Adrenal gland (tissue), 12 donors: ENCODE measurements around the gene CDK5RAP2. TPM values are rescaled to one million over a fixed set of nuclear protein-coding genes. Genes with fewer than 3 reads are reported as not detected.
A peak's percentile ranks its signal among the peaks of the same experiment; 100 is the strongest.

Experiments
- DNase-seq, 7 donors: peaks; one replicate each; pipeline ENCODE4 v3.0.0-alpha.2; 2019 to 2020
- H3K27ac ChIP-seq, 5 donors: fragments of 200-600 bp; sonication (generic) in 4 of 5; 1 replicate in 3 of 5; 2 replicates in 2 of 5; pipeline versions ENCODE4 v1.5.1 to v1.8.0; 2016 to 2020; ENCODE audit warnings: mild to moderate bottlenecking in 1 of 5
- H3K27me3 ChIP-seq: fragments of 200-600 bp; 2 replicates; pipeline ENCODE4 v1.8.0; 2021
- H3K36me3 ChIP-seq, 2 donors: fragments of 200-600 bp; replicated peaks in 1 of 2; 1 replicate in 1 of 2; 2 replicates in 1 of 2; pipeline versions ENCODE4 v1.5.1 to v1.8.0; 2018 to 2022
- H3K4me1 ChIP-seq, 2 donors: fragments of 200-600 bp; replicated peaks in 1 of 2; 1 replicate in 1 of 2; 2 replicates in 1 of 2; pipeline versions ENCODE4 v1.5.1 to v1.8.0; 2018 to 2021
- H3K4me3 ChIP-seq, 4 donors: fragments of 200-600 bp; sonication (generic) in 3 of 4; one replicate each; pipeline ENCODE4 v1.5.1; 2016 to 2018
- H3K9me3 ChIP-seq, 3 donors: fragments of 200-600 bp; sonication (generic) in 1 of 3; replicated peaks in 1 of 3; 1 replicate in 2 of 3; 2 replicates in 1 of 3; pipeline versions ENCODE4 v1.5.1 to v1.8.0; 2016 to 2021
- CTCF ChIP-seq, 6 experiments: fragments of 450-650 bp in 4 of 6; fragments of 200-600 bp in 2 of 6; sonication (generic) in 1 of 6; IDR thresholded peaks; 1 replicate in 5 of 6; 2 replicates in 1 of 6; pipeline versions ENCODE4 v1.5.1 to v1.8.0; 2016 to 2021; ENCODE audit warnings: antibody characterized with exemption in 6 of 6, mild to moderate bottlenecking in 2 of 6, moderate library complexity in 1 of 6
- POLR2A ChIP-seq, 2 donors: fragments of 450-650 bp; IDR thresholded peaks; one replicate each; pipeline ENCODE4 v1.6.1; 2017; ENCODE audit warnings: antibody characterized with exemption in 2 of 2, mild to moderate bottlenecking in 2 of 2, moderate library complexity in 1 of 2
- WGBS, 4 donors: extraction: QIAGEN DNeasy Blood & Tissue Kit in 2 of 4; methylation state at CpG; one replicate each; pipeline versions ENCODE4 v1.1.5 to v1.1.7; 2013 to 2017; 5-methylcytosine and 5-hydroxymethylcytosine counted together
- intact Hi-C, 2 donors: fragments of 100-400 bp; cut with DNase I; formaldehyde crosslinking; loops; one replicate each; pipeline versions ENCODE4 v1.14.1 to v1.15.0; 2022 to 2023
- polyA plus RNA-seq, 3 donors: library from polyadenylated mRNA; stranded (reverse); fragments of 200-250 nt in 2 of 3; fragments of 350-450 nt in 1 of 3; fragmentation: Illumina TruSeq in 1 of 3; extraction: RNeasy Lipid Tissue Mini Kit (QIAGEN cat#74804) in 1 of 3; gene quantifications; one replicate each; pipeline ENCODE4 v1.2.3, GENCODE V29; 2013 to 2014
- total RNA-seq, 9 donors: library from RNA; depleted of rRNA in 4 of 9; stranded (reverse); fragments of >200 nt in 4 of 9; fragments of 120-200 nt in 1 of 9; fragmentation: NEBNext Ultra II Directional in 1 of 9; extraction: Animal tissue kit (Norgen Biotek cat#: 25700) in 1 of 9; gene quantifications; one replicate each; pipeline versions ENCODE4 v1.1.0 to v1.2.4, GENCODE V29; 2013 to 2023
- donor health status: healthy with polysubstance abuse.
- donor health status: Bipolar disorder and iron deficiency.
- donor health status: DM: yes; HTN: yes; CAD: no.
- donor health status: DM: no; HTN: no; CAD: no.
- donor health status: DM: no; HTN: no; CAD: no.
- donor health status: DM: yes; HTN: yes; CAD: no.

The CDK5RAP2 gene
- total and polyA plus RNA-seq, 12 donors, result 26.0 to 60.7 (median 41.9) TPM

DNA sequence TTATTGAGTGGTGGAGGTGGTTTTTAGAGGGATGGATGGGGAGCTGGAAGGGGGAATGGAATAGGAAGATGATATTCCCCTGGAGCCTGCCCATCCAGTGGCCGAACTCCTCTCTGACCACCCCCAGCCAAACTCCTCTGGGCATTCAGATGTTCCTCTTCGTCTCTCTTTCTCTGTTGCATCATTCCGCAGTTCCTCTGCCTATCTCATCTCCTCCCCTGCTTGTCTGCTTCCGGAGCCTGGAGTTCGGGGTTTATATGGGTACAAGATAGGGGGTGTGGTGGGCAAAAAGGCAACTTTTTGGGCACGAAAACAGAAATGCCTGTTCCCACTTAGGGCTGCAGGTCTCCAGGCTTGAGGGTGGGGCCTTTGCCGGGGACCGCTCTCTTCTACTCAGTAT, 12.2 kb upstream of the CDK5RAP2 start:
- WGBS, 4 donors, result 89 to 93% (median 91%) methylated on average over 8 of the region's 8 CpGs
- intact Hi-C loops, result no loop called here
- no peak overlapping the region for H3K4me3 ChIP-seq
- no peaks in the 10 kb centered on the region for H3K27me3 ChIP-seq
- H3K27ac ChIP-seq, result no peak overlapping the region
- no peaks in the 10 kb centered on the region for H3K4me1 ChIP-seq
- no peaks in the 10 kb centered on the region for H3K9me3 ChIP-seq
- no peaks in the 10 kb centered on the region for H3K36me3 ChIP-seq
- no peak for DNase-seq
- TF ChIP-seq CTCF (IDR thresholded peaks at IDR 0.05) (no peak), POLR2A (IDR thresholded peaks at IDR 0.05) (no peak)

- intact Hi-C loops, result no loop called here
- Histone ChIP-seq H3K4me1 (peaks cover 9 to 12% of the 10 kb centered on the region in 2 donors), H3K9me3 (no peaks in the 10 kb centered on the region), H3K27me3 (no peaks in the 10 kb centered on the region), H3K36me3 (no peaks in the 10 kb centered on the region), H3K27ac (no peak overlapping the region), H3K4me3 (no peak overlapping the region)
- no peak for DNase-seq
- TF ChIP-seq CTCF (IDR thresholded peaks at IDR 0.05) (no peak), POLR2A (IDR thresholded peaks at IDR 0.05) (no peak)
- WGBS, 4 donors, result 26 to 46% (median 40%) methylated on average over 1 of the region's 1 CpG
Observed at GRCh38 chr9:120587328-120587727, 7.4 kb upstream of the CDK5RAP2 start.

DNA sequence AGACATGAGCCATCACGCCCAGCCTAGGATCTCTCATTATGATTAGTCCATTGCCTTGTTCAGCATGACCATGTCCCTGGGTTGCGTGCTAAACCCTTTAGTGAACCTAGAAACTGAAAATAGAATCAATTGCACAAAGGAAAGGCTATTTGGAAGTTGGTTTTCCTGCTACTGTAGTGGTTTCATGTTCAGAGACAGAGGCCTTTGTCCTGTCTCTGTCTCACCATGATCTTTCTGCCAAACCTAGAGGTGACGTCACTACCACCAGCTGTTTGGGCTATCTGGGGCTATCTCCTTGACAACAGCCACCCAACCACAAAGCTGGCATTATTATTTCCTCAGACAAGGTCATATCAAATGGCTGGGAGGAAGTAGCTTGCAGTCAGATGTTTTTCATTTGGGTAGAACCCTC, 4.0 kb upstream of the CDK5RAP2 start:
- no peak overlapping the region for H3K4me3 ChIP-seq
- WGBS, 4 donors, result 47 to 58% (median 53%) methylated on average over 3 of the region's 3 CpGs
- H3K27ac ChIP-seq, result peak overlapping the region in 4 of 5 donors; percentile 11 to 79 (median 56)
- peak; percentile 76 to 95 (median 83) for DNase-seq
- no peaks in the 10 kb centered on the region for H3K9me3 ChIP-seq
- intact Hi-C loops, result no loop called here
- H3K36me3 ChIP-seq, result no peaks in the 10 kb centered on the region
- peaks cover 13 to 21% of the 10 kb centered on the region in 2 donors for H3K4me1 ChIP-seq
- TF ChIP-seq CTCF (IDR thresholded peaks at IDR 0.05) (no peak), POLR2A (IDR thresholded peaks at IDR 0.05) (peak in 1 of 2 donors; percentile 3)
- no peaks in the 10 kb centered on the region for H3K27me3 ChIP-seq

DNA sequence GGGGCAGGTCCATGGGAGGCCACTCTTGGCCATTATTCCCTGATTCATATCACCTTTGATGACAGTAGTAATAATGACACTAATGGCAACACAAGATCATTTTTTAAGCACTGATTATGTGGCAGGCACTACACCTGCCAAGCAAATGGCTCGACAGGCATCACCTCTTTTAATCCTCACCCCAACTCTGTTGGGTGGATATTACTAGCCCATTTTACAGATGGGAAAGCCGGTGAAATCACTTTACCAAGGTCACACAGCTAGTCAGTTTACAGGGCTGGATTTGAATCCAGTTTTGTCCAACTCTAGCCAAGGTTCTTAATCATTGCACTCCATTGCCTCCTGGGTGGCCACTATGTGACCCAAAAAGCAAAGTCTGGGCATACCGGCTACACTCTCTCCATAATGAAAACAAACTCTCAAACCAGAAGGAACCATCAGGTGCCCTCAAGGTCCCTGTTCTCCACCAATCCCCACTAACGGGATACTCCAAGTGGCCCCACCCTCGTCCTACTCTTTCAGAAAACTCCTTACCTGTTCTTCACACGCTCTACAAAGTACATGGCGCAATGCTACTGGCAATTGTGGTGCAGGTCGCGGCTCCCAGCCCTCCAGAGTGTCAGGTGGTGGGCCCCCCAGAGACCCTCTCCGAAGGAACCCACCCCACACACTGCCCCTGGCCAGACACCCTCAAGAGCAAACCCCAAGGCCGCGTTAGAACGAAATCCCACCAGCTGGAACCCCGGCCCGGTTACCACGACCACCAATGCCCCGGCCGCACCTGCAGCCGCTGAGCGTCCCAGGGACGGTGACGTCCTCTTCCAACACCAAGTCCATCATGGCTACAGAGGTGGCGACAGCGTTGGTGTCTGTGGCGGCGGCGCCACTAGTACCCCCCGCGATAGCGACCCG, 572 bp downstream of the CDK5RAP2 start:
- WGBS, 4 donors, result 5 to 19% (median 10%) methylated on average over 10 to 31 of the region's 31 CpGs
- peak in 2 of 7 donors; percentile 17 to 22 for DNase-seq
- no peak for TF ChIP-seq POLR2A (IDR thresholded peaks at IDR 0.05)
- no peak for TF ChIP-seq CTCF (IDR thresholded peaks at IDR 0.05)

More for the DNA sequence above, 572 bp downstream of the CDK5RAP2 start:
- Histone ChIP-seq H3K36me3 (no peaks in the 10 kb centered on the region), H3K4me3 (peak overlapping the region; percentile 12 to 80 (median 47)), H3K9me3 (no peaks in the 10 kb centered on the region), H3K27me3 (no peaks in the 10 kb centered on the region), H3K27ac (peak overlapping the region in 3 of 5 donors; percentile 40 to 80 (median 55)), H3K4me1 (peaks cover 16 to 22% of the 10 kb centered on the region in 2 donors)
- intact Hi-C loops, result no loop called here
